ENCODE data around the gene PLEKHG4B.

The PLEKHG4B gene

GRCh38 chr5:75331-76320 lies 16.3 kb upstream of the PLEKHG4B start:
- no peak for DNase-seq

GRCh38 chr5:76358-77169 lies 15.4 kb upstream of the PLEKHG4B start:
- no peak for DNase-seq

GRCh38 chr5:77170-77501 lies 14.8 kb upstream of the PLEKHG4B start:
- no peak for DNase-seq

- DNase-seq = no peak
Observed at GRCh38 chr5:77546-77945, 14.4 kb upstream of the PLEKHG4B start.

GRCh38 chr5:77957-78804 lies 13.8 kb upstream of the PLEKHG4B start:
- DNase-seq = no peak

- no peak for DNase-seq
Observed at GRCh38 chr5:78805-79149, 13.2 kb upstream of the PLEKHG4B start.

GRCh38 chr5:79263-79662 lies 12.7 kb upstream of the PLEKHG4B start:
- no peak for DNase-seq

- no peak for DNase-seq
Observed at GRCh38 chr5:79821-80220, 12.1 kb upstream of the PLEKHG4B start.

GRCh38 chr5:81391-82021 lies 10.5 kb upstream of the PLEKHG4B start:
- DNase-seq = no peak

- no peak for DNase-seq
Observed at GRCh38 chr5:82097-82496, 9.9 kb upstream of the PLEKHG4B start.

GRCh38 chr5:82570-82969 lies 9.4 kb upstream of the PLEKHG4B start:
- no peak for DNase-seq

- DNase-seq = no peak
Observed at GRCh38 chr5:83029-83428, 8.9 kb upstream of the PLEKHG4B start.

GRCh38 chr5:85334-85995 lies 6.5 kb upstream of the PLEKHG4B start:
- DNase-seq = no peak

GRCh38 chr5:89337-90286 lies 2.4 kb upstream of the PLEKHG4B start:
- DNase-seq = no peak

- DNase-seq = peak; percentile 28
Observed at GRCh38 chr5:90590-91547, 1.1 kb upstream of the PLEKHG4B start.

- DNase-seq = no peak
Observed at GRCh38 chr5:92401-93220, 643 bp downstream of the PLEKHG4B start.

- DNase-seq = no peak
Observed at GRCh38 chr5:93221-93980, 1.4 kb downstream of the PLEKHG4B start.

Data from NCI-H1105 (cell line).